22Rv1 (cell line): ENCODE results near the gene LRRC55.

Experiments used
- H3K27ac ChIP-seq: fragments of 450-650 bp; 2 replicates; pipeline ENCODE4 v1.5.1; 2017
- CTCF ChIP-seq: fragments of 450-650 bp; IDR thresholded peaks from 2 replicates; pipeline ENCODE4 v1.5.1; 2017; ENCODE audit warnings: mild to moderate bottlenecking
- ZFX ChIP-seq: fragments of 450-650 bp; IDR thresholded peaks from 2 replicates; pipeline ENCODE4 v1.6.1; 2017; ENCODE audit warnings: antibody characterized with exemption, borderline replicate concordance

Gene LRRC55

GRCh38 chr11:57224128-57224527, 42.4 kb downstream of the LRRC55 start:
- TF ChIP-seq ZFX (no peak), CTCF (no peak)
- H3K27ac ChIP-seq, result no peak overlapping the region

- TF ChIP-seq CTCF, result no peak
- no peak for TF ChIP-seq ZFX
- no peak overlapping the region for H3K27ac ChIP-seq
Measured at GRCh38 chr11:57224537-57224936, 42.8 kb downstream of the LRRC55 start.

- TF ChIP-seq CTCF, result no peak
- TF ChIP-seq ZFX, result no peak
- no peak overlapping the region for H3K27ac ChIP-seq
Measured at GRCh38 chr11:57228600-57228999, 46.8 kb downstream of the LRRC55 start.

GRCh38 chr11:57230316-57230715, 48.6 kb downstream of the LRRC55 start:
- TF ChIP-seq ZFX (no peak), CTCF (no peak)
- no peak overlapping the region for H3K27ac ChIP-seq

- H3K27ac ChIP-seq, result no peak overlapping the region
- TF ChIP-seq ZFX, result no peak
- TF ChIP-seq CTCF, result no peak
Measured at GRCh38 chr11:57230791-57231538, 49.2 kb downstream of the LRRC55 start.

GRCh38 chr11:57231539-57232253, 49.9 kb downstream of the LRRC55 start:
- no peak overlapping the region for H3K27ac ChIP-seq
- TF ChIP-seq ZFX (no peak), CTCF (no peak)

- TF ChIP-seq ZFX, result no peak
- no peak for TF ChIP-seq CTCF
- no peak overlapping the region for H3K27ac ChIP-seq
Measured at GRCh38 chr11:57233702-57234101, 51.9 kb downstream of the LRRC55 start.
